LHCN-M2 (cell line): Measurements from ENCODE around the gene NAP1L5. TPM values are rescaled to one million over a fixed set of nuclear protein-coding genes. Genes with fewer than 3 reads are reported as not detected.

Experiments
- DNase-seq: peaks from one replicate; pipeline ENCODE4 v3.0.0-alpha.2; 2012; ENCODE audit warnings: low read depth
- total RNA-seq: library from RNA; depleted of rRNA; stranded (reverse); fragments of >200 nt; gene quantifications from 2 replicates; pipeline ENCODE4 v1.2.3, GENCODE V29; 2014; rRNA removed

Gene NAP1L5
- total RNA-seq, 1 experiment from 2014 or later = 16.8 TPM

GRCh38 chr4:88660446-88661294 lies 37.0 kb downstream of the NAP1L5 start:
- DNase-seq = peak; percentile 48

DNA sequence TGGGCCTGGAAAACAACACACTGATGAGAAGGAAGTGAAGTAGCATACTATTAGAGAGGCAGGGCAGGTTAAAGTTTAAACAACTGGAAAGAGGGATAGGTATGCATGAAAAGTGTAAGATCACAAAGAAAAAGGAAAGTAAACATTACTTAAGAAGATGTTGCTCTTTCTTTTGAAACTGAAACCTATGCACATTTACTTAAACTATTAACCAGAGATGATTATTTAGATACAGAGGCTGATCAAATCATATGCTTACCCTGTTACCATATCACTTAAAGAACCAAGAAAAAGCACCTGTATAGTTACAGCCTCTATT lies 37.8 kb downstream of the NAP1L5 start:
- no peak for DNase-seq

GRCh38 chr4:88659055-88659889 lies 38.4 kb downstream of the NAP1L5 start:
- DNase-seq = peak; percentile 79

DNA sequence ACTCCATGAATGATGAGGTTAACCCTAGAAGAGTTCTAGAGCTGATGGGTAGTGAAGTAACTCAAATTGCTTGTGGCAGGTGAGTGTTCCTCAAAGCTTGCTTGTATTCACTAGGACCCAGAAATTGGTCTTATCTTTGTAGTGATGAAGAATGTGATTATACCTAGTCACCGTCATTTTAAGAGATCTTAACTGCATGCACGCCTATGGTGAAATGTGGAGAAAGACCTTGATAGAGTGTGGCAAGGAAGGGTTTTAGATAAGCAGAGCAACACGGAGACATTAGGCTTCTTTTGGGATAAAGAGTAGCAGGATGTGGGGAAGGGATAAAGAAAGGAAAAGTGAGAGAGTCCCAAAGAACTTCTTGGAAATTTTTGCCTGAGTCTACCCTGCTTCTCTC lies 42.4 kb downstream of the NAP1L5 start:
- no peak for DNase-seq

GRCh38 chr4:88653371-88653946 lies 44.2 kb downstream of the NAP1L5 start:
- DNase-seq = peak; percentile 63

DNA sequence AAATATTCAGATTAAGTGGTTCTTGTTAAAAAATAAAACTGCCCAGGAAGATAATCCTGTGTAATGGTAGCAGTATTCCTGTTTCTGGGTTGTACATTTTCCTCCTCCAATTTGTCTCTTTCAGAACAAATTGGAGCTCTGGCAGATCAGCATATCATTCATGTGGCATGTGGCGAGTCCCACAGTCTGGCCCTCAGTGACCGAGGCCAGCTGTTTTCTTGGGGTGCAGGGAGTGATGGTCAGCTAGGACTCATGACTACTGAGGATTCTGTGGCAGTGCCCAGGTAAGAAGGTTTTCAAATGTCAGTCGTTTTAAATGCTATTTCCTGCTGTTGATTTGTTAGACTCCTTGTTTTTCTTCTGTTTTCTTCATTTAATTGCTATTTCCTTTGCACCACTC lies 47.9 kb downstream of the NAP1L5 start:
- DNase-seq = peak; percentile 17

- no peak for DNase-seq
These were observed 50.9 kb downstream of the NAP1L5 start for GRCh38 chr4:88646528-88647280.

DNA sequence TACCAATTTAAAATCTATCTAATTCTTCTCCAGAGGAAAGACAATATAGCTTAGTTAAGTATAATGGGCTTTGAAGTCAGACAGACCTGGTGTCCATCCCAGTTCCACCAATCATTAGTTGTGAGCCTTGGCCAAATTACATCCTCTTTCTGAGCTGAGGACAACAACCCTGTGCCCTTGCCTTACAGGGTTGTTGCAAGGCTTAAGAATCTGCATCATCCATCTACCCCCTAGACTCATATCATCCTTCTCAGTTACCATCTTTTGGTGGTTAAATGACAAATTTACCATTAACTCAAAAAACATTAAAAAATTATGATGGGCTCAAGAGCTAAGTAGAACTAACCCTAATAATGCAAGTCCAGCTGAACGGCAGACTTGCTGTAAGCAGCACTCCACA lies 51.6 kb downstream of the NAP1L5 start:
- DNase-seq = no peak

Other genes starting within 250 kb of the NAP1L5 start
- gene HERC5, start 240.7 kb downstream of the NAP1L5 start, total RNA-seq = 1.6 and 3.3 TPM in 2 replicates
- gene PYURF, start 174.1 kb downstream of the NAP1L5 start, total RNA-seq = 97.4 and 101 TPM in 2 replicates
- 21.3 and 21.8 TPM in 2 replicates for gene HERC3, start 105.3 kb downstream of the NAP1L5 start, total RNA-seq